Activated CD8-positive, alpha-beta memory T cell treated with anti-CD3 and anti-CD28 coated beads for 1 hour (primary cell): ENCODE data around the gene TMEM41B.
"Not testable (repeated sequence)": the region's sequence is repeated elsewhere in the genome, so short reads cannot be mapped to it uniquely, and the experiment has no call there.

Experiments
- DNase-seq, 2 donors: peaks; one replicate each; pipeline ENCODE4 v3.0.0-alpha.2; 2020; ENCODE audit warnings: low read depth in 1 of 2; ENCODE audit errors: extremely low read depth in 1 of 2

Gene TMEM41B

DNA sequence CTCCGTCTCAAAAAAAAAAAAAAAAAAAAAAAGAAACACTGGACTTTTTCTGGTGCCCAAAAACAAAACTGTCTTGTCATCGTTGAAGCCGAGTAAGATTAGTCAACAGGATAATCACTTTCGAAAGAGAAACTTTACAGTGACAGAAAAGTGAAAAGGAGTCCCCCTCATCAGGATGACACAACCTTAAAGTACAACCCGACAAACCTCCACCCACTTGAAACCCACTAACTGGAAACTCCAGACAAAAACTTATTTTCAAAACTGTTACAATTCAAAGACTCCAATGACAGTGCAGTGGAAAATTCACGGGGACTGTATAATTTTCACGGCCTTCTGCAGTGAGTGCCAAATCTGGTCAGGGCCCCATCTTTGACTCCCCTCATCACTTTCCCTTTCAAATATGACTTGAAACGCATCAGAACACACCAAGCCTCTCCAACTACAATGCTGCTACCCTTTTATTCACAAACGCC, 50.5 kb downstream of the TMEM41B start:
- no peak for DNase-seq

DNA sequence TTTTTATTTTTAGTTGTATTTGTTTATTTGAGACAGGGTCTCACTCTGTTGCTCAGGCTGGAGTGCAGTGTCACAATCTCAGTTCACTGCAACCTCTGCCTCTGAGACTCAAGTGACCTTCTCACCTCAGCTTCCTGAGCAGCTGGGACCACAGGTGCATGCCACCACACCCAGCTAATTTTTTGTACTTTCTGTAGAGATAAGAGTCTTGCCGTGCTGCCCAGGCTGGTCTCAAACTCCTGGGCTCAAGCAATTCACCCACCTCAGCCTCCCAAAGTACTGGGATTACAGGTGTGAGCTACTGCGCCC, 53.6 kb downstream of the TMEM41B start:
- DNase-seq: not testable (repeated sequence)

DNA sequence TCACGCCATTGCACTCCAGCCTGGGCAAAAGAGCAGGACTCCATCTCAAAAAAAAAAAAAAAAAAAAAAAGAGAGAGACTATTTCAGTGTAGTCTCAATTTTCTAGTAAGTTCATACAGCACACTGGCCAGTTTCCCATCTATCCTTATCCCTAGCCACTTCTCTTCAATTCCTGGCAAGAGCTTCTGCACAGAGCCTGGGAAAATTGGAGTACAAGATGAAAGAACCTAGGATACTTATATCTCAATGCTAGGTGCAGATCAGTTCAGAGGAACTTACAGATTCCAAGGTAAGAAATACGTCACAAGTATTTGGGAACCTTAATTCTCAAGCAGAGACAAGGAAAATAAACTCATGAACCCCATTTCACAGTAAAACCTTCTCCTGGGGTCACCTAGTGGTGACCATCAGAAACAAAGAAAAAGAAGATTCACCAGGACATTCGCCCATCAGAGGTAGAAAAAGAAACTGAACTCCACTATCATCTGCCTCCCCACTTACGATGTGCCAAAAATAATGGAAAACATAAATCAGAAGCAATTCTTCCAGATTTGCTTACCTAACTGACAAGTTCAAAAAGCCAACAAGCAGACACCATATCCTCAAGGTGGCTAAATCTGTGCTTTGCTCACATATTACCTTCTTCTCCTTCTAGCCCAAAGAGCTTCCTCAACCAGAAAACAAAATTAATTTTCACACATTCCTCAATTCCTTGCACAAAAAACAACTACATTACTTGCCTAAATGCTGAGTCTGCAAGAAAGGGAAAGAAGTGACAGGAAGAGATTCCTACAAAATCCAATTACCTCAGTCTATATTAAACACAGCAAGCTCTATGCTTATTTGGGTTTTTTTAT, 54.2 kb downstream of the TMEM41B start:
- DNase-seq: no peak

DNA sequence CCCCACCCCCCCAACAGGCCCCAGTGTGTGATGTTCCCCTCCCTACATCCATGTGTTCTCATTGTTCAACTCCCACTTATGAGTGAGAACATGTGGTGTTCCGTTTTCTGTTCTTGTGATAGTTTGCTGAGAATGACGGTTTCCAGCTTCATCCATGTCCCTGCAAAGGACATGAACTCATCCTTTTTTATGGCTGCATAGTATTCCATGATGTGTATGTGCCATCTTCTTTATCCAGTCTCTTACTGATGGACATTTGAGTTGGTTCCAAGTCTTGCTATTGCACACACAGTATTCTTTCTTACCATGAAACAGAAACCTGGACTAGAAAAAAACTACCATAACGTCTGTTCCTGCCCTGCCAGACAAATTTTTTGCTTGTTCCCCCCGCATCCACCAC, 56.1 kb downstream of the TMEM41B start:
- not testable (repeated sequence) for DNase-seq

DNA sequence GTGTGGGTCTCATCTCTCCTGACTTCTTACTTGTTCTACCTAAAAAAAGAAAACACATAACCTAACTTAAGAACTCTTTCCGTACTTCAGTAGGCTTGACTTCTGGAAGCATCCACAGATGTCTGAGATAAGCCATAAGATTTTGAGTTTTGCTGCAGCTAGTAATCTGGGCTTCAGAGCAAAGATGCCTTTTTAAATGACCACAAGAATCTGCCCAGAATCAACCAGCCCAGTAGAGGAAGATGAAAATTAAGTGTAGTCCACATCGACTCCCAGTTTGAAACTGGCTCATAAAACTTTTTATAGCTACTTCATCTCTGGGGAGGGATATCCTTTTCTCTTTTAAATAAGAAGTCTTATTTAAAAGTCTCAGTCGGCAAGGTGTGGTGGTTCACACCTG, 60.0 kb downstream of the TMEM41B start:
- DNase-seq: no peak

DNA sequence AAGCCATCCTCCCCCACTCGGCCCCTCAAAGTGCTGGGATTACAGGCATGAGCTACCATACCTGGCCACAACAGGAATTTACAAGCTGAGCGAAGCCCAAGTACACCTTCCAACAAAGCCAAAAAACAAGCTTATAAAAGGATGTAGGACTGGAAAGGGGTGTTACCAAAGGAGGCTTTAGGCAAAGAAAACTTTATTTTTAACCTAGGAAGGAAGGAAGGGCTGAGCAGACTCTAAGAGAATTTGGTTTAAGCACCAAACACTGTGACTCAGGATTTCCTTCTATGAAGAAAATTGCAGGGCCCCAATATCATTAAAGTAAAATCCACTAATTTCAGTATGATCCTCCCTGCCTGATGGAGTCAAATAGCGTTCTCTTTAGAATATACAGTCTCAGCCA, 61.3 kb downstream of the TMEM41B start:
- DNase-seq: no peak

DNA sequence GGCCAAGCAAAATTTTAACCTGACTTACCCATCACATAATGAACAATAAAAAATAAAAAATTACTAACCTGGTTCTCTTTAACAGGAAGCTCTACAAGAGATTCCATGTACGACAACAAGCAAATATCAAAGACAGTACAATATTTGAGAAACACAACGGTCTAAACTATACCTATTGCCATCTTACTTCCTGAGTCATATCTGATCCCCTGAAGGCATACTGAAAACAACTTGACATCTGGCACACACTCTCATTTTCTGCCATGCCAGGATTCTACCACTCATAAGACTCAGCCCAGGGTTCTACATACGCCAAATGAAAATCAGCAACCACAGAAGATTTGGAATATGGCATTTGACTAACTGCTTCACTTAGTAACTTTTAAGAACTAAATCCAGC, 63.1 kb downstream of the TMEM41B start:
- DNase-seq: no peak

DNA sequence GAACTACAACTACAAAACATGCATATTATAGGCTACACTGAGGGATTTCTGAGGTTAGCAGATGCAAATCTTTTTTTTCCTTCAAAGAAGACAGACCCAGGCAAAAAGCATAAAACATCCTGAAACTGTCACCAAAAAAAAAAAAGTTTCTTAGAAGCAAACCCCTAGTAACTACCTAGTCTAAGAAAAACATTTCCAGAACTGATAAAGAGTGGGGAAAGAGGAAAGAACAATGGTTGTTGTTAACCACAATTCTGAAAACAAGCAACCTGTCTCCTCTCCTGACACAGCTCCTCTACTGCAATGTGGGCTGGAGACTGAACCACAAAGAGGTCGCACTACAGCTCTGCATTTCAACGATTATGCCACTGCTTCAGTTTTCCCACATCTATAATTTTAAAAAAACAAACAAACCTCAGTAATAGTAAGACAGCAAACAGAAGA, 64.2 kb downstream of the TMEM41B start:
- DNase-seq: no peak

DNA sequence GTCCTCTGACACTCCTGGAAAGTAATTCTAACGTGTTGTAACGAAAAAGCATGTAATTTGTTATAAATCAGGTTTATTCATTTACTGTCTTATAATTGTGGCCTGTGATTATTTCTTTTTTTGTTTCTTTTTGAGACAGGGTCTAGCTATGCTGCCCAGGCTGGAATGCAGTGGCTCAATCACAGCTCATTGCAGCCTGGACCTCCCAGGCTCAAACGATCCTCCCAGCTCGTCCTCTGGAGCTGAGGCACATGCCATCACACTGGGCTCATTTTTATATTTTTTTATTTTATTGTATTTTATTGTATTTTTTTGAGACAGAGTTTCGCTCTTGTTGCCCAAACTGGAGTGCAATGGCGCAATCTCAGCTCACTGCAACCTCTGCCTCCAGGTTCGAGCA, 65.1 kb downstream of the TMEM41B start:
- no peak for DNase-seq

DNA sequence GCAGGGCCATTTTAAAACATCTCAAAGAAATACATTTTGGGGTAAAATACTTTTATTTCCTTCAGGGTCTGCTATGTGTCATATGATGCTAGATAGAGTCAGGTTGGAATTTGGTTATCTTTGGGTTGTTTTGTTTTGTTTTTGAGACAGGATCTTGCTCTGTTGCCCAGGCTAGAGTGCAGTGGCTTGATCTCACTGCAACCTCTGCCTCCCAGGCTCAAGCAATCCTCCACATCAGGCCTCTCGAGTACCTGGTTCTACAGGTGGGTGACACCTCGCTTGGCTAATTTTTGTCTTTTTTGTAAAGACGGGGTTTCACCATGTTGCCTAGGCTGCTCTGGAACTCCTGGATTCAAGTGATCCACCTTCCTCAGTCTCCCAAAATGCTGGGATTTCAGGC, 66.5 kb downstream of the TMEM41B start:
- no peak for DNase-seq

DNA sequence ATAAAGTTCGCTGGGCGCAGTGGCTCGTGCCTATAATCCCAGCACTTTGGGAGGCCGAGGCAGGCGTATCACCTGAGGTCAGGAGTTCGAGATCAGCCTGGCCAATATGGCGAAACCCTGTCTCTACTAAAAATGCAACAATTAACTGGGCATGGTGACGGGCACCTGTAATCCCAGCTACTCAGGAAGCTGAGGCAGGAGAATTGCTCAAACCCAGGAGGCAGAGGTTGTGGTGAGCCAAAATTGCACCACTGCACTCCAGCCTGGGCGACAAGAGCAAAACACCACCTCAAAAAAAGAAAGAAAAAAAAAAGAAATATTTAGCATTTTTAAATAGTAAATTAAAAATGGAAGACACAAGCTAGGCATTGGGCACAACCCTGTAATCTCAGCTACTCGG, 78.2 kb downstream of the TMEM41B start:
- not testable (repeated sequence) for DNase-seq

DNA sequence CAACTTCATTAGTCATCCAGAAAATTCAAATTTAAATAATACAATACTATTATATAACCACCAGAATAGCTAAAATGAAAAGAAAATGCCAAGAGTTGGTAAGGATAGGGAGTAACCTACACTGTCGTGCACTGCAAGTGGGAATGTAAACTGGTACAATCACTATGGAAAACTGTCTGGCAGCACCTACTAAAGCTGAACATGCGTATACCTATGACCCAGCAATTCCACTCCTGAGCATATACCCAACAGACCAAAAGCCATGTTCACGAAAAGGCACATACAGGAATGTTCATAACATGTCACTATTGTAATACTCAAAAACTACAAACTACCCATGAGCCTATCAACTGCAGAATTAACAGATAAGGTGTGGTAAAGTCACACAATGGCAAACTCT, 81.9 kb downstream of the TMEM41B start:
- no peak for DNase-seq

DNA sequence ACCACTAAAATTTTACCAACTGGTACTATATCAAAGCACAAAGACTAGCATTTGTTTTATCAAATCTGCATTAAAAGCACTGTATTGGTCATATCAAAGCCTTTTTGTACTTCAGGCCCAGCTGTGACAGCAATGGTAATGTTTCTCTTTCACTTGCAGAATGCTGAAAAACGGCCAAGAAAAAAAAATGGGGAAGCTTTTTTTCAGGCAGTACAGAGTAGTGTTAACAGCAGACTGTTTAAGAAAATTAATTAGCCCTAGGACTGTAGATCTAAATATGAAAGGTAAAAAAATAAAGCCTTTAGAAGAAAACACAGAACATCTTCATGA, 82.6 kb downstream of the TMEM41B start:
- no peak for DNase-seq
